Parathyroid adenoma (tissue), 2 donors: Measurements from ENCODE around the gene ARHGEF40.
"Not testable (repeated sequence)": the region's sequence is repeated elsewhere in the genome, so short reads cannot be mapped to it uniquely, and the experiment has no call there.

Experiments used
- H2AFZ ChIP-seq: fragments of 300-600 bp; sonication (generic); one replicate; pipeline ENCODE4 v1.7.0; 2017; ENCODE audit warnings: antibody characterized with exemption, mild to moderate bottlenecking
- H3K27ac ChIP-seq: fragments of 300-600 bp; sonication (generic); one replicate; pipeline ENCODE4 v1.7.0; 2017
- H3K27me3 ChIP-seq: fragments of 300-600 bp; sonication (generic); one replicate; pipeline ENCODE4 v1.7.0; 2017; ENCODE audit warnings: low read length; ENCODE audit not compliant: control insufficient read depth, insufficient read depth
- H3K36me3 ChIP-seq: fragments of 300-600 bp; sonication (generic); one replicate; pipeline ENCODE4 v1.7.0; 2017; ENCODE audit warnings: low read length; ENCODE audit not compliant: control insufficient read depth, insufficient read depth
- H3K4me1 ChIP-seq: fragments of 300-600 bp; sonication (generic); one replicate; pipeline ENCODE4 v1.7.0; 2017; ENCODE audit warnings: control low read depth
- H3K4me2 ChIP-seq: fragments of 300-600 bp; sonication (generic); one replicate; pipeline ENCODE4 v1.7.0; 2017; ENCODE audit warnings: low read length
- H3K4me3 ChIP-seq: fragments of 300-600 bp; sonication (generic); one replicate; pipeline ENCODE4 v1.7.0; 2017; ENCODE audit warnings: low read depth, low read length
- H3K79me2 ChIP-seq: fragments of 300-600 bp; sonication (generic); one replicate; pipeline ENCODE4 v1.7.0; 2017; ENCODE audit warnings: control low read depth
- H3K9ac ChIP-seq: fragments of 300-600 bp; sonication (generic); one replicate; pipeline ENCODE4 v1.7.0; 2017; ENCODE audit warnings: mild to moderate bottlenecking
- H3K9me3 ChIP-seq: fragments of 300-600 bp; sonication (generic); one replicate; pipeline ENCODE4 v1.7.0; 2017; ENCODE audit warnings: low read length; ENCODE audit not compliant: control insufficient read depth
- TF ChIP-seq, protein P1 (sequence below): fragments of 300-600 bp; sonication (generic); IDR thresholded peaks from one replicate; pipeline ENCODE4 v1.7.0; 2017; ENCODE audit warnings: antibody characterized with exemption, mild to moderate bottlenecking
- donor health status: primary hyperparathyroidism.

The ARHGEF40 gene

DNA sequence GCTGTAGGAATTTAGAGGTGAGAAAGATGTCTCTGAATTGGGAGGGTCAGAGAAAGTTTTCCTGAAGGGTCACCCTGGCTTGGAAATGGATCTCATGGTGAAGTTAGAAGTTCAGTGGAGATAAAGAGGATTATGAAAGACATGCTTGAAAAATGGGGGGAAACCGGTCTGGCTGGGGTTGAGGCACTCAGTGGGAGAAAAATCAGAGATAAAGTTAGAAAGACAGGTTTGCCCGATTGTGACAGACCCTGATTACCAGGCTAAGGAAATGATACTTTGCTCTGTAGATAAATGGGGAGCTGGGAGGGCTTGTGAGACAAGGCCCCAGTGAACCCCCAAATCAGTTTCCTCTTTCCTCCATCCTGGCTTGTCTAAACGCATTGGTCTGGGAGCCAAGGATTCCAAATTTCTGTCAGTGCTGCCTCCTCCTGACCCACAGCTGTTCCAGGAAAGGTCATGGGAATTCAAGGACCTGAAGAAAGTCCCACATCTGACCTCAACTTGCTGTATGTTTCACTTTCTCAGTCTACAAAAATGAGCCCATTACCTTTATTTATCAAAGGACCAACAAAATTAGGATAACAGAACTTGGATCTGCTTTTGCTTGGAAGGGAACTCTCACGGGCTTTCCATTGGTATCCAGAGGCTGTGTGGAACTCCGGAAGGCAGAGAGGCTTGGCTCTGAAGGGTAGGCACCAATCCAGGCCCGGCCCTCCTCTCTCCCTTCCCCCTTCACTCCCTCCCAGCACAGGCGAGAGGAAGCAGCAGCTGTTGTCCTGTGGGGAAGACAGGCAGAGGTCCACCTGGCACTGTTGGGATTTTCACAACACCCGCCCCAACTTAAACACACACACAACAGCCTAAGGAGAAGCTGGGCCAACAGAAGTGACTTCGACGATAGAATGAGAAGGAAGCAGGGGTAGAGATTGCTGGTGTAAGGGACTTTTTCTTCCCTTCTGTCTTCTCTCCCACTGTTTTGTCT is 31.4 kb upstream of the ARHGEF40 start:
- peak overlapping the region; percentile 87 for H3K27ac ChIP-seq
- TF ChIP-seq, protein P1, sequence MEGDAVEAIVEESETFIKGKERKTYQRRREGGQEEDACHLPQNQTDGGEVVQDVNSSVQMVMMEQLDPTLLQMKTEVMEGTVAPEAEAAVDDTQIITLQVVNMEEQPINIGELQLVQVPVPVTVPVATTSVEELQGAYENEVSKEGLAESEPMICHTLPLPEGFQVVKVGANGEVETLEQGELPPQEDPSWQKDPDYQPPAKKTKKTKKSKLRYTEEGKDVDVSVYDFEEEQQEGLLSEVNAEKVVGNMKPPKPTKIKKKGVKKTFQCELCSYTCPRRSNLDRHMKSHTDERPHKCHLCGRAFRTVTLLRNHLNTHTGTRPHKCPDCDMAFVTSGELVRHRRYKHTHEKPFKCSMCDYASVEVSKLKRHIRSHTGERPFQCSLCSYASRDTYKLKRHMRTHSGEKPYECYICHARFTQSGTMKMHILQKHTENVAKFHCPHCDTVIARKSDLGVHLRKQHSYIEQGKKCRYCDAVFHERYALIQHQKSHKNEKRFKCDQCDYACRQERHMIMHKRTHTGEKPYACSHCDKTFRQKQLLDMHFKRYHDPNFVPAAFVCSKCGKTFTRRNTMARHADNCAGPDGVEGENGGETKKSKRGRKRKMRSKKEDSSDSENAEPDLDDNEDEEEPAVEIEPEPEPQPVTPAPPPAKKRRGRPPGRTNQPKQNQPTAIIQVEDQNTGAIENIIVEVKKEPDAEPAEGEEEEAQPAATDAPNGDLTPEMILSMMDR, result no peak
- no peak overlapping the region for H3K4me3 ChIP-seq

DNA sequence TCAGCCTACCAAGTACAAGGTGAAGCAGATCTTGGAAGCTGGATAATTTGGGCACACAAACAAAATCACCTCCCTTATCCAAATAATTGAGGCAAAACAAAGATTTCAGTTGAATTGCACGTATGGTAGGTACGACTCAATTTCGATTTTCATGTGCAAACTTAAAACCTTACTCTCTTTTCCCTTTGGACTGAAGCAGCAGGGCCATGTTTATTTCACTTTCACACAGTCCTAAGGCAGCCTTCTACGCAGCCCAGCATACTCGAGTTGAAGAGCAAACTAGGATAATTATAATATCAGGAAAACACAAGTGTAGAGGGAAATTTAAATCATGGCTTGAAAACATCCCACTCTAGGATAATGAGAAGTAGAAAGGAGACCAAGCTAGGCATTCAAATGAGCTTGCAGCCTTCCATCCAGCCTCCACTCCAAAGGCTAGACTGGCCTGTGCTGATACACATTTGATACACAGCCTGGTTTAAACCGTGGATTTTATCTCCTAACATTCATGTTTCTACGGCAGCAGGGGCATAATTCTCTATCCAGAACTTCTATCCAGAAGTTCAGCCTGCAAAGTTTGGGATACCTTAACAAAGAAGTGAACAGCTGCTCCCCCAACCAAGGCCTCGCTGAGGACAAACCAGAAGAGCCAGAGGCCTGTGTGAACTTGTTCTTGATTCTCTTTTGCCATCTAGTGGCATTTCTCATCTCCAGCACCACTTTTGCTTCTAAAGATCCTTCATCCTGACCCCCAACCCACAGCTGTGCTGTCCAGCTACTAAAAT is 30.3 kb upstream of the ARHGEF40 start:
- peaks cover 66% of the 10 kb centered on the region for H3K4me1 ChIP-seq
- H2AFZ ChIP-seq, result peak overlapping the region; percentile 61
- no peaks in the 10 kb centered on the region for H3K36me3 ChIP-seq
- H3K9ac ChIP-seq, result no peak overlapping the region
- H3K79me2 ChIP-seq, result no peaks in the 10 kb centered on the region
- H3K4me3 ChIP-seq, result no peak overlapping the region
- peak overlapping the region; percentile 87 for H3K27ac ChIP-seq
- H3K27me3 ChIP-seq, result no peaks in the 10 kb centered on the region
- TF ChIP-seq, protein P1, result peak; percentile 79
- H3K4me2 ChIP-seq, result peak overlapping the region; percentile 32
- H3K9me3 ChIP-seq, result no peaks in the 10 kb centered on the region

More for the DNA sequence above, 31.4 kb upstream of the ARHGEF40 start:
- Histone ChIP-seq H3K9ac (no peak overlapping the region), H3K79me2 (no peaks in the 10 kb centered on the region), H3K27me3 (no peaks in the 10 kb centered on the region), H3K9me3 (no peaks in the 10 kb centered on the region), H2AFZ (peak overlapping the region; percentile 61), H3K4me2 (peak overlapping the region; percentile 32), H3K36me3 (no peaks in the 10 kb centered on the region), H3K4me1 (peaks cover 63% of the 10 kb centered on the region)

DNA sequence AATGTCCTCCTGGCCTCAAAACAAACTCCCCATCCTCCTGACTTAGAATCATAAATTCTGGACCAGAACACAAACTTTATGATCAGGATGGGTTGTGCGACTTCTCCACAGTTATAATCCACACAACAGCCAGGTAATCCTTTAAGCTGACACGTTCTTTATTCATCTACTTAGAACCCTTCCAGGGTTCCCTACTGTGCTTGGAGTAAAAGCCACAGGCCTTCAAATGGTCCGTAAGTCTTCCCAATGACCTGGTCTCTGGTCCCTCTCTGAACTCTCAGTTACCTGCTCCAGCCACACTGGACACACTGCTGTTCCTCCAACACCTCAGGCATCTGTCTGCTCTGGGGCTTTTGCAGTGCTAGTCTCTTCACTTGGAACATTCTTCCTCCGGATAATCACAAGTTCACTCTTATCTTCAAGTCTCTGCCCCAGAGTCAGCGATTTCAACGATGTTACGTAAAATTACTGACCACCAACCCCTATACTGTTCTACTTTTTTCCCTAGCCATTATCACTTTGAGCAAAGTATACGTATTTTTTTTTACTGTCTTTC is 29.7 kb upstream of the ARHGEF40 start:
- H3K4me2 ChIP-seq, result no peak overlapping the region
- H3K9ac ChIP-seq, result no peak overlapping the region
- H3K27ac ChIP-seq, result peak overlapping the region; percentile 87
- H3K4me1 ChIP-seq, result peaks cover 66% of the 10 kb centered on the region
- no peaks in the 10 kb centered on the region for H3K27me3 ChIP-seq
- no peaks in the 10 kb centered on the region for H3K36me3 ChIP-seq
- no peaks in the 10 kb centered on the region for H3K9me3 ChIP-seq
- H3K4me3 ChIP-seq, result no peak overlapping the region
- peak overlapping the region; percentile 61 for H2AFZ ChIP-seq
- TF ChIP-seq, protein P1, result no peak
- H3K79me2 ChIP-seq, result no peaks in the 10 kb centered on the region

DNA sequence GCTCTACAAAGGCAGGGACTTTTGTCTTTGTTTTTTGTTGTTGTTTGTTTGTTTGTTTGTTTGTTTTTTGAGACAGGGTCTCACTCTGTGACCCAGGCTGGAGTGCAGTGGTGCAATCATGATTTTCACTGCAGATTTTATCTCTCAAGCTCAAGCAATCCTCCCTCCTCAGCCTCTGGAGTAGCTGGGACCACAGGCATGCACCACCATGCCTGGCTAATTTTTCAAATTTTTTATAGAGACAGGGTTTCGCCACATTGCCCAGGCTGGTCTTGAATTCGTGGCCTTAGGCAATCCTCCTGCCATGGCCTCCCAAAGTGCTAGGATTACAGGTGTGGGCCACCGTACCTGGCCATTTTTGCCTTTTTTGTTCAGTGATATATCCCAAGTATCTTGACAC is 29.2 kb upstream of the ARHGEF40 start:
- not testable (repeated sequence) for H3K36me3 ChIP-seq, H3K79me2 ChIP-seq, H3K27ac ChIP-seq, H3K4me3 ChIP-seq, H3K4me2 ChIP-seq, H3K9me3 ChIP-seq, H3K27me3 ChIP-seq, H2AFZ ChIP-seq, H3K9ac ChIP-seq
- H3K4me1 ChIP-seq, result peaks cover 68% of the 10 kb centered on the region
